Activated CD4-positive, alpha-beta memory T cell treated with anti-CD3 and anti-CD28 coated beads for 36 hours (primary cell): ENCODE data around the gene LRRC55. TPM values are rescaled to one million over a fixed set of nuclear protein-coding genes. Genes with fewer than 3 reads are reported as not detected.

Experiments
- CTCF ChIA-PET: fragments of 350-600 bp; sonication (Branson Sonifier 250); formaldehyde crosslinking; loops from one replicate; lab custom pipeline; 2021; ENCODE audit warnings: antibody characterized with exemption, inconsistent platforms; lab: Charles Lee
- POLR2A ChIA-PET: fragments of 350-600 bp; sonication (Branson Sonifier 250); formaldehyde crosslinking; loops from one replicate; lab custom pipeline; 2021; ENCODE audit warnings: antibody characterized with exemption; lab: Charles Lee
- DNase-seq: peaks from one replicate; pipeline ENCODE4 v3.0.0-alpha.2; 2020
- H3K27ac Mint-ChIP-seq: one replicate; pipeline ENCODE4 v1.8.0; 2021; ENCODE audit warnings: mixed read lengths
- H3K27me3 Mint-ChIP-seq: one replicate; pipeline ENCODE4 v1.8.0; 2021; ENCODE audit warnings: mixed read lengths
- H3K36me3 Mint-ChIP-seq: one replicate; pipeline ENCODE4 v1.8.0; 2021; ENCODE audit warnings: mixed read lengths
- H3K4me1 Mint-ChIP-seq: one replicate; pipeline ENCODE4 v1.8.0; 2021; ENCODE audit warnings: low read depth, mixed read lengths
- H3K4me3 Mint-ChIP-seq: one replicate; pipeline ENCODE4 v1.8.0; 2021; ENCODE audit warnings: mild to moderate bottlenecking, mixed read lengths
- H3K9me3 Mint-ChIP-seq: one replicate; pipeline ENCODE4 v1.8.0; 2021; ENCODE audit warnings: mixed read lengths
- intact Hi-C: fragments of 100-400 bp; cut with micrococcal nuclease; formaldehyde crosslinking; loops from one replicate; pipeline ENCODE4 v1.15.1; 2023
- total RNA-seq, 2 experiments: library from RNA; stranded (reverse); gene quantifications; one replicate each; pipeline ENCODE4 v1.2.3, GENCODE V29; 2021

The LRRC55 gene, protein sequence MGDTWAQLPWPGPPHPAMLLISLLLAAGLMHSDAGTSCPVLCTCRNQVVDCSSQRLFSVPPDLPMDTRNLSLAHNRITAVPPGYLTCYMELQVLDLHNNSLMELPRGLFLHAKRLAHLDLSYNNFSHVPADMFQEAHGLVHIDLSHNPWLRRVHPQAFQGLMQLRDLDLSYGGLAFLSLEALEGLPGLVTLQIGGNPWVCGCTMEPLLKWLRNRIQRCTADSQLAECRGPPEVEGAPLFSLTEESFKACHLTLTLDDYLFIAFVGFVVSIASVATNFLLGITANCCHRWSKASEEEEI
- not detected for total RNA-seq

DNA sequence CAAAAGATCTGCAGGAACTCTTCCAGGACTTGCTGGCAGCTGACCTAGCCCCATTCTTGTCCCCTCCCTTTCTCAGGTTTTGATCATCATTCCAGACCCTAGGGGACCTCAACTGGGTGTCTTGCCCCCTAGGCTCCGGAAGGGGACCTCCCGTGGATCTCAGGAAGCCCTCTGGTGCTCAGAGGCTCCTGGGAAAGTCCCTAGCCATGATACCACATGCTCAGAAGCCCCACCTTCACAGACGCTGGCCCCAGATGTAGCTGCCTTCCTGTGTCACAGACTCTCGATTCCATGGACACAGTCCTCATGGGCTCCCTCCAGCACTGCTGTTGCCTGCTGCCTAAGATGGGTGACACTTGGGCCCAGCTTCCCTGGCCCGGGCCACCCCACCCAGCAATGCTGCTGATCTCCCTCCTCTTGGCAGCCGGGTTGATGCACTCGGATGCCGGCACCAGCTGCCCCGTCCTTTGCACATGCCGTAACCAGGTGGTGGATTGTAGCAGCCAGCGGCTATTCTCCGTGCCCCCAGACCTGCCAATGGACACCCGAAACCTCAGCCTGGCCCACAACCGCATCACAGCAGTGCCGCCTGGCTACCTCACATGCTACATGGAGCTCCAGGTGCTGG lies at the start of gene LRRC55:
TSS of gene LRRC55 (plus strand) at position 276 of the 628 bp plus-strand sequence. CDS start at position 346, 70 bp downstream.
- no peak for DNase-seq
- no peak within 1 kb of the TSS for H3K4me3 Mint-ChIP-seq
- no peaks in the 10 kb centered on the region for H3K4me1 Mint-ChIP-seq
- POLR2A ChIA-PET, result no interaction called here
- intact Hi-C loops, result no loop called here
- H3K27ac Mint-ChIP-seq, result no peak within 1 kb of the TSS
- no peaks in the 10 kb centered on the region for H3K9me3 Mint-ChIP-seq
- peaks cover 21% of the 10 kb centered on the region for H3K27me3 Mint-ChIP-seq
- no peaks in the 10 kb centered on the region for H3K36me3 Mint-ChIP-seq
- CTCF ChIA-PET, result no interaction called here

DNA sequence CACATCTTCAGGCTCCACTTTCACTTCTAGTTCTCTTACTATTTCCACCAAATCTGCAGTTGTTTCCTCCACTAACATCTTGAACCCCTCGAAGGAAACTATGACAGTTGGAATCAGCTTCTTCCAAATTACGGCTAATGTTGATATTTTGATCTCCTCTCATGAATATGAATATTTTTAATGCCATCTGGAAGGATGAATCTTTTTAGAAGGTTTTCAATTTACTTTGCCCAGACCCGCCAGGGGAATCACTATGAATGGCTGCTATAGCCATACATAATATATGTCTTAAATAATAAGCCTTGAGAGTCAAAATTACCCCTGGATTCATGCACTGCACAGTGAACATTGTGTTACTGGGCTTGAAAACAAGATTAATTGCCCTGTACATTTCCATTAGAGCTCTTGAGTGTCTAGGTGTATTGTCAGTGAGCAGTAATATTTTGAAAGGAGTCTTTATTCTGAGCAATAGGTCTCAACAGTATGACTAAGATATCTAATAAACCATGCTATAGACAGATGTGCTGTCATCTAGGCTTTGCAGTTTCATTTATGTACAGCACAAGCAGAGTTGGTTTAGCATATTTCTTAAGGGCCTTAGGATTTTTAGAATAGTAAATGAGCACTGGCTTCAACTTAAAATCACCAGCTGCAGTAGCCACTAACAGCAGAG lies 48.3 kb upstream of the LRRC55 start:
- intact Hi-C loops, result no loop called here
- ChIA-PET CTCF (no interaction called here), POLR2A (no interaction called here)
- Mint-ChIP-seq H3K9me3 (no peaks in the 10 kb centered on the region), H3K27ac (no peak overlapping the region), H3K4me3 (no peak overlapping the region), H3K4me1 (no peaks in the 10 kb centered on the region), H3K27me3 (peaks cover 6% of the 10 kb centered on the region), H3K36me3 (no peaks in the 10 kb centered on the region)
- no peak for DNase-seq

DNA sequence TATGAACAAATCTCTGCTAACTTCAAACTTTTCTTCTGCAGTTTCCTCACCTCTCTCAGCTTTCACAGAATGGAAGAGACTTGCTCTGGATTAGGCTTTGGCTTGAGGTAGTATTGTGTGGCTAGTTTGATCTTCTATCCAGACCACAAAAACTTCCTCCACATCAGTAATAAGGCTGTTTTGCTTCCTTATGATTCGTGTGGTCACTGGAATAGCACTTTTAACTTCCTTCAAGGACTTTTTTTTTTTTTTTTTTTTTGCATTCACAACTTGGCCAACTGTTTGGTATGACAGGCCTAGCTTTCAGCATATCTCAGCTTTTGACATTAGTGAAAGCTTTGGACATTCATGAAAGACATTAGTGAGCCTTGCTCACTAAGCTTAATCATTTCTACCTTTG lies 47.5 kb upstream of the LRRC55 start:
- intact Hi-C loops, result no loop called here
- no peaks in the 10 kb centered on the region for H3K9me3 Mint-ChIP-seq
- H3K4me1 Mint-ChIP-seq, result no peaks in the 10 kb centered on the region
- H3K27ac Mint-ChIP-seq, result no peak overlapping the region
- H3K4me3 Mint-ChIP-seq, result no peak overlapping the region
- ChIA-PET CTCF (no interaction called here), POLR2A (no interaction called here)
- H3K36me3 Mint-ChIP-seq, result no peaks in the 10 kb centered on the region
- no peak for DNase-seq
- peaks cover 6% of the 10 kb centered on the region for H3K27me3 Mint-ChIP-seq

DNA sequence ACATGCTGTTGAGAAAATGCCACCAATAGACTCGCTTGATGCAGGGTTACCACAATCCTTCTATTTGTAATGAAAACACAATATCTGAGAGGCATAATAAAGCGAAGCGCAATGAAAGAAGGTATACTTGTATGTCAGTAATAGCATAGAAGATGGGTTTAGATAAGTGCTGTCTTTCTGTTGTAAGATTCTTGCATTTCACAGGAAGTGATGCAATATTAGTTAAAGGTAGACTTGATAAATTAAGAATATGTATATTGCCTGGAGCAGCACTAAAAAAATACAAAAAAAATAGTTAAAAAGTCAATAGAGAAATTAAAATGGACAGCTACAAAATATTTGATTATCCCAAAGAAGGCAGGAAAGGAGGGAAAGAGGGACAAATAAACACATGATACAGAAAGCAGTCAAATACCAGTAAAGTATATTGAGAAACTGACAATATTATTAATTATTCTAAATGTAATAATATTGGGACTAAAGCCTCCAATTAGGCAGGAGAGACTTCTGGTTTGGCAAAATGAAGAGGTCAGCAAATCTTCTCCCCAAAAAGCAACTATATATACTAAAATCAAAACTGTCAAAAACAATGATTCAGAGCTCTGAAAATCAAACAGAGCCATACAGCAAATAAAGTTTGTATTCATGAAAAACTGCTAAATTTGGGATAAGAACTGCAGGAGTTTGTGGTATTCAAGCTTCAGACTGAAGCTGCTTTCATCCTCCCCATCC lies 46.6 kb upstream of the LRRC55 start:
- POLR2A ChIA-PET, result no interaction called here
- DNase-seq, result no peak
- Mint-ChIP-seq H3K9me3 (no peaks in the 10 kb centered on the region), H3K27me3 (peaks cover 6% of the 10 kb centered on the region), H3K4me3 (no peak overlapping the region), H3K36me3 (no peaks in the 10 kb centered on the region), H3K27ac (no peak overlapping the region), H3K4me1 (no peaks in the 10 kb centered on the region)
- CTCF ChIA-PET, result no interaction called here
- intact Hi-C loops, result no loop called here

DNA sequence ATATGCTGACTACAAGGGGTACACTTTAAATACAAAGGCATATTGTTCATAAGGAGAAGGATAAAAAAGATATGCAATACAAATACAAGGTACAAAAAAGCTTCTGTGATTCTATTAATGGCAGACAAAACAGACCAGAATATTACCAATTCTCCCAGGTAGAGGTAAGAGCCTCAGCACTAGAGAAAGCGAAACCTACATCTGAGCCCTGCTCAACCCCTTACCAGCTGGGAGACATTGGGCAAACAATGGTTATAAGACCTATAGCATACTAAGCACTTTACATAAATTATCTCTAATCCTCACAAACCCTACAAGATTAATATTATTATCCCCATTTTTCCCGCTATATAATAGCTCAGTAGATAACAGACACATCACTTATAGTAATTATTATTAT lies 41.2 kb upstream of the LRRC55 start:
- Mint-ChIP-seq H3K36me3 (no peaks in the 10 kb centered on the region), H3K9me3 (no peaks in the 10 kb centered on the region), H3K27ac (no peak overlapping the region), H3K4me3 (no peak overlapping the region), H3K27me3 (no peaks in the 10 kb centered on the region), H3K4me1 (no peaks in the 10 kb centered on the region)
- CTCF ChIA-PET, result no interaction called here
- POLR2A ChIA-PET, result no interaction called here
- DNase-seq, result no peak
- intact Hi-C loops, result no loop called here

DNA sequence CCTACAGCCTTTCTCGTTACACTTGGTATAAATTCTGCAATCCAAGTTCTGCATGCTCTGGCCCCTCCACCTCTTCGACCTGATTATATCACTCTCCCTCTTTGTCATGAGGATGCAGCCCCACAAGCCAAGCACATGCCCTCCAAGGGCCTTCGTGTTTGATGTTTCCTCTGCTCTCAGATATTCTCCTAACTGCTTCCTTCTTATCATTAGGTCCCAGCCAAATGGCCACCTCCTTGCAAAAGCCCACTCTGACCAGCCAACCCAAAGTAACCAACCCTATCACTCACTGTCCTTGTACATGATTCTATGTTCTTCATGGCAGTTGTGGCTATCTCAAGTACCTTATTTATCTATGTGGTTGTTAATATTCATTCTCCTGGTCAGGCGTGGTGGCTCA lies 38.3 kb upstream of the LRRC55 start:
- no peaks in the 10 kb centered on the region for H3K36me3 Mint-ChIP-seq
- intact Hi-C loops, result no loop called here
- CTCF ChIA-PET, result no interaction called here

DNA sequence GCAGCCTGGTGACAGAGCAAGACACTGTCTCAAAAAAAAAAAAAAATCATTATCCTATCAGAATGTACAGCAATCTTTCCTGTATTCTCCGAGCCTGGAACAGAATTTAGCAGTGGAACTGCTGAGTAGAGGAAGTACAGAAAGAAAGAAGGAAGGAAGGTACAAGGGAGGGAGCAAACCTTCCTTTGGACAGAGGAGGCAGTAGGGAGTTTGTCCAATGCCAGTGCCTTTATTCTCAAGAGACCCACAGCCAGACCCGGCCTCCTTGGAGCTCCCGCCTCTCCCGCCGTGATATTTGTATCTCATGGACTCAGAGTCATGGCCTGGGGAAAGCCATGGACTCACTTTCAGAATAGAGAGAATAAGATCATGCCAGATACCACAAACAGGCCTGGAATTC lies 37.7 kb upstream of the LRRC55 start:
- POLR2A ChIA-PET, result no interaction called here
- no peak overlapping the region for H3K4me3 Mint-ChIP-seq

More for the DNA sequence above, 38.3 kb upstream of the LRRC55 start:
- no peaks in the 10 kb centered on the region for H3K27me3 Mint-ChIP-seq
- POLR2A ChIA-PET, result no interaction called here
- no peak for DNase-seq
- H3K9me3 Mint-ChIP-seq, result no peaks in the 10 kb centered on the region
- H3K4me3 Mint-ChIP-seq, result no peak overlapping the region
- no peaks in the 10 kb centered on the region for H3K4me1 Mint-ChIP-seq
- H3K27ac Mint-ChIP-seq, result no peak overlapping the region

DNA sequence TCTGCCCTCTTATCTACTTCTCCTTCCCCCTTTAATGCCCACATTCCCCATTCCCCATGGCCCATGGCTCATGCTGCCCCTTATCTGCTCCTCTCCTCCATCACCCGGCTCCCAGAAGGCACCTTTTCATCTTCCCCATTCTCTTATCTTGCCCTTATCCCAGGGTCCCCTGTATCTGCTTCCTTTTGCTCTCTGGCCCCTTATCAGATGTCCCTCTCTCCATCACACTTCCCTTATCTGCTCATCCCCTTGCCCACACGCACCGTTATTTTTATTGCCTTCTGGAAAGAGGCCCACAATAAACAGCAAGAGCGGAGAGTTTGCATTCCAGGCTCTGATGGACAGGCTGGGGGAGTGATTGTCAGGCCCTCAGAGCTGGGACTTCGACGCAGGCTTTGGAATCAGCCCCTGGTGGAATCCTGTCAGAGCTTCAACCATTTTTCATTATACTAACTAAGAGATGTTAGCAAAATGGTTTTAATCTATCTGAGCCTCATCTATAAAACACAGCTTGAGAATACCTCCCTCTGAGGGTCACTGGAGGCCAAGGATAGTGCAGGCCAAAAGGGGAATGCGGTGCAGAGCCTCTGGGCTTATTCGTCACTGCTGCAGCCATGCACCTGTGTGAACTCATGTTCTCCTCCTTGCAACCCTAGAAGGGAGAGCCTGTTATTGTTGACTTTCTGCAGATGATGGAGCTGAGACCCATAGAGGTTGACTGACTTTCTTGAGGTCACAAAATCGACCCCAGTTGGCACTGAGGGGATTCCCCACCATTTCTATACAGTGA lies 37.0 kb upstream of the LRRC55 start:
- Mint-ChIP-seq H3K36me3 (no peaks in the 10 kb centered on the region), H3K27ac (no peak overlapping the region), H3K4me1 (no peaks in the 10 kb centered on the region), H3K9me3 (no peaks in the 10 kb centered on the region), H3K4me3 (no peak overlapping the region), H3K27me3 (peaks cover 2% of the 10 kb centered on the region)
- DNase-seq, result no peak
- ChIA-PET POLR2A (no interaction called here), CTCF (no interaction called here)
- intact Hi-C loops, result no loop called here

More for the DNA sequence above, 37.7 kb upstream of the LRRC55 start:
- no peak for DNase-seq
- intact Hi-C loops, result no loop called here
- no peaks in the 10 kb centered on the region for H3K9me3 Mint-ChIP-seq
- CTCF ChIA-PET, result no interaction called here
- no peaks in the 10 kb centered on the region for H3K4me1 Mint-ChIP-seq
- H3K27ac Mint-ChIP-seq, result no peak overlapping the region
- no peaks in the 10 kb centered on the region for H3K36me3 Mint-ChIP-seq
- H3K27me3 Mint-ChIP-seq, result peaks cover 2% of the 10 kb centered on the region

DNA sequence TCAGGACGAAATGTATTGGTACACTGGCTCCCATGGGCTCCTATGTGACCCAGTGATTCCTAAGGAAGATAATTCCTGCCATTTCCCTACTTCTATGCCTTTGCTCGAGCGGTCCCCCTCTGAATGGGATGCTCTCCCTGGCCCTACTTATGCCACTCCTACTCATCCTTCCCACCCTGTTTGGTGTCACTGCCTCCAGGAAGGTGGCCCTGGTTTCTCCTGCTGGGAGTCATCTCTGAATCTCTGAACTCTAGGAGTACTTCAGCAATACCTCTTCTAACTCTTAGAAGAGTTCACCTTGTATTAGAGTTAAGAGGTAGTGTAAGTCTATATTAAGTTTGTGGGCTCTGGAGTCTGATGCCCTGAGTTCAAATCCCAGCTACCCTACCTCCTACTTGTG lies 35.5 kb upstream of the LRRC55 start:
- no peaks in the 10 kb centered on the region for H3K4me1 Mint-ChIP-seq
- no peak for DNase-seq
- intact Hi-C loops, result no loop called here
- no peaks in the 10 kb centered on the region for H3K36me3 Mint-ChIP-seq
- POLR2A ChIA-PET, result no interaction called here
- H3K27me3 Mint-ChIP-seq, result peaks cover 2% of the 10 kb centered on the region
- H3K4me3 Mint-ChIP-seq, result no peak overlapping the region
- CTCF ChIA-PET, result no interaction called here
- no peaks in the 10 kb centered on the region for H3K9me3 Mint-ChIP-seq
- no peak overlapping the region for H3K27ac Mint-ChIP-seq

DNA sequence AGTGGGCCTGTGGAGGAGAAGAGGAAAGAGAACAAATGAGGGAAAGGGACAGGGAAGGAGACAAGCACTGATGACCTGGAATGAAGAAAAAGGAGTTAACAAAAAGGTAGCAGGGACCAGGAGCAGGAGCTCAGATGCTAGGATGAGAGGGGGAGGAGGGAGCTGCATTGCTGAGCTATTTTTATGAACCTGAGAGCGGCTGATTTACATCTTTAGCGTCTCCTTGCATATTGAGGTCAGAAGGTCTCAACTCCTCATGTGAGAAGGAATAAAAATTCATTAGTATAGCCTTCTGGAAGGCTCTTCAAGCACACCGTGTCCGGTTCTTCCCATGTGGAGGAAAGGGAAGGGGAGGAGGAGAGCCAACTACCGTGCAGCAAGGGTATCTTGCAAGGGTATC lies 33.1 kb upstream of the LRRC55 start:
- H3K4me3 Mint-ChIP-seq, result no peak overlapping the region
- ChIA-PET POLR2A (no interaction called here), CTCF (no interaction called here)
- no peaks in the 10 kb centered on the region for H3K4me1 Mint-ChIP-seq
- intact Hi-C loops, result no loop called here
- no peak overlapping the region for H3K27ac Mint-ChIP-seq
- no peak for DNase-seq
- H3K27me3 Mint-ChIP-seq, result peaks cover 2% of the 10 kb centered on the region
- no peaks in the 10 kb centered on the region for H3K9me3 Mint-ChIP-seq
- H3K36me3 Mint-ChIP-seq, result no peaks in the 10 kb centered on the region

DNA sequence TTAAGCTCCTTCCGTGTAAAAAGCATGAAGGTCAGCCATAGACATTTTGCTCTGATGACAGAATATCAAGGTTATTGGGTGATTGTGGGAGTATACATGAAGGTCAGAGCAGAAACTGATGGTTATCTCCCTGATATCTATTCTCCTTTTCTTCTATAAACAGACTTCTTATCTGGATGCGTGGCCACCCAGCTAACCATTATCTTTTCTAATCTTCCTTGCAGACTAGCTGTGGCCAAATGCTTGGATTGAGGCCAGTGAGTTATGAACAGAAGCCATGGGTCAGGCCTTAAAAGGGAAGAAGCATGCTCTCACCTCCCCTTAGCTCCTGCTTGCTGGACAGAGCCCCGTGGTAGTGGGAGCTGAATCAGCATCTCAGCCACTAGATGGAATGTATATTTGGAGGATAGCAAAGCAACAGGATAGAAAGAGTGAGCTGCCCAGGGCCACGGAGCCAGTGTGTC lies 31.3 kb upstream of the LRRC55 start:
- no peak for DNase-seq
- ChIA-PET POLR2A (no interaction called here), CTCF (no interaction called here)
- no peaks in the 10 kb centered on the region for H3K36me3 Mint-ChIP-seq
- intact Hi-C loops, result no loop called here
- H3K9me3 Mint-ChIP-seq, result no peaks in the 10 kb centered on the region
- no peaks in the 10 kb centered on the region for H3K4me1 Mint-ChIP-seq
- H3K27ac Mint-ChIP-seq, result no peak overlapping the region
- peaks cover 7% of the 10 kb centered on the region for H3K27me3 Mint-ChIP-seq
- no peak overlapping the region for H3K4me3 Mint-ChIP-seq

DNA sequence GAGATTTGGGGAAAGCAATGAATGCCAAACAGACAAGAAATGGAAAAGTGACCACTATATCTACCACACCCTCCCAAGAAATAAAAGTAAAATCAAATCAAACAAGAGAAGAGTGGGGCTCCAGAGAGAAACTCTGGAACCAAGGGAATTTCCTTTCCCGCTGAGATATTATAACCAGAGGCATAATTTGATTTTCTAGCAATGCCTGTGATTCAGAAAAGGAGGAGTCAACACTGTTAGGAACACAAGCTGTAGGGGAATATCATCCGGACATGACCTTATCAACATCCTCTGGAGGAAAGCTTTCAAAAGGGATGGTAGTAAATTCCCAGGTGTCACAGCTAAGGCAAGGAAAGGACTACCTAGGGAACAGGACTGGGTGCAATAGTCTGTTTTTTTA lies 29.6 kb upstream of the LRRC55 start:
- intact Hi-C loops, result no loop called here
- Mint-ChIP-seq H3K36me3 (no peaks in the 10 kb centered on the region), H3K4me1 (no peaks in the 10 kb centered on the region), H3K9me3 (no peaks in the 10 kb centered on the region), H3K4me3 (no peak overlapping the region), H3K27ac (no peak overlapping the region), H3K27me3 (peaks cover 12% of the 10 kb centered on the region)
- no peak for DNase-seq
- ChIA-PET CTCF (no interaction called here), POLR2A (no interaction called here)
